PFSK-1 (cell line): Measurements from ENCODE around the gene TAC3.

Experiments
- FOXP2 ChIP-seq: optimal IDR thresholded peaks from 2 replicates; pipeline ENCODE3; 2011; ENCODE audit warnings: borderline replicate concordance, control low read depth, inconsistent platforms; ENCODE audit not compliant: insufficient read depth; ENCODE audit errors: extremely low read length, extremely low read depth
- POLR2AphosphoS5 ChIP-seq: IDR thresholded peaks from 2 replicates; pipeline ENCODE4 v1.6.1; 2012; ENCODE audit warnings: low read depth, mild to moderate bottlenecking, control low read depth, low read length, moderate library complexity
- REST ChIP-seq, 2 experiments: IDR thresholded peaks; 2 replicates each; pipeline versions ENCODE4 v1.6.1 to v1.8.0; 2011 to 2012; ENCODE audit warnings: low read depth in 2 of 2, low read length in 2 of 2, control low read depth in 1 of 2, inconsistent platforms in 1 of 2, mild to moderate bottlenecking in 1 of 2, moderate library complexity in 1 of 2; ENCODE audit not compliant: insufficient read depth in 1 of 2
- SIN3A ChIP-seq: IDR thresholded peaks from 2 replicates; pipeline ENCODE4 v1.6.1; 2012; ENCODE audit warnings: mild to moderate bottlenecking, low read length, moderate library complexity, borderline replicate concordance; ENCODE audit not compliant: insufficient read depth
- TAF1 ChIP-seq: IDR thresholded peaks from 2 replicates; pipeline ENCODE4 v1.6.1; 2012; ENCODE audit warnings: low read length, control low read depth, borderline replicate concordance; ENCODE audit not compliant: insufficient read depth

Gene TAC3

GRCh38 chr12:57049119-57049446, 32.8 kb upstream of the TAC3 start:
- TF ChIP-seq POLR2AphosphoS5 (no peak), SIN3A (no peak), TAF1 (no peak), REST (IDR thresholded peaks at IDR 0.05; ENCODE audit: insufficient read depth in 1 of 2, low read depth in 2 of 2, low read length in 2 of 2) (no peak), FOXP2 (no peak)

GRCh38 chr12:57048423-57049118, 32.2 kb upstream of the TAC3 start:
- TF ChIP-seq TAF1 = no peak
- no peak for TF ChIP-seq POLR2AphosphoS5
- no peak for TF ChIP-seq SIN3A
- TF ChIP-seq REST (IDR thresholded peaks at IDR 0.05; ENCODE audit: insufficient read depth in 1 of 2, low read depth in 2 of 2, low read length in 2 of 2) = no peak
- TF ChIP-seq FOXP2 = no peak

GRCh38 chr12:57047981-57048380, 31.7 kb upstream of the TAC3 start:
- TF ChIP-seq POLR2AphosphoS5 (no peak), TAF1 (no peak), SIN3A (no peak), REST (IDR thresholded peaks at IDR 0.05; ENCODE audit: insufficient read depth in 1 of 2, low read depth in 2 of 2, low read length in 2 of 2) (no peak), FOXP2 (no peak)

- TF ChIP-seq FOXP2 = no peak
- TF ChIP-seq REST (IDR thresholded peaks at IDR 0.05; ENCODE audit: insufficient read depth in 1 of 2, low read depth in 2 of 2, low read length in 2 of 2) = no peak
- TF ChIP-seq TAF1 = no peak
- TF ChIP-seq SIN3A = no peak
- no peak for TF ChIP-seq POLR2AphosphoS5
These were observed 30.9 kb upstream of the TAC3 start for GRCh38 chr12:57046947-57047890.
